Hepatocyte (in vitro differentiated cells): ENCODE results near the gene GAS6. TPM values are rescaled to one million over a fixed set of nuclear protein-coding genes. Genes with fewer than 3 reads are reported as not detected.
"Not testable (repeated sequence)": the region's sequence is repeated elsewhere in the genome, so short reads cannot be mapped to it uniquely, and the experiment has no call there.

Experiments
- DNase-seq: peaks from one replicate; pipeline ENCODE4 v3.0.0-alpha.2; 2016; ENCODE audit warnings: low spot score
- H2AFZ ChIP-seq: fragments of 200-600 bp; sonication (generic); 2 replicates; pipeline ENCODE4 v1.6.0; 2016; ENCODE audit warnings: antibody characterized with exemption, mild to moderate bottlenecking
- H3K27ac ChIP-seq: fragments of 200-600 bp; sonication (generic); 2 replicates; pipeline ENCODE4 v1.5.1; 2016; ENCODE audit warnings: mild to moderate bottlenecking
- H3K27me3 ChIP-seq: fragments of 200-600 bp; sonication (generic); 2 replicates; pipeline ENCODE4 v1.6.1; 2016
- H3K36me3 ChIP-seq: fragments of 200-600 bp; sonication (generic); replicated peaks from 2 replicates; pipeline ENCODE4 v1.5.1; 2016; ENCODE audit warnings: low read depth; ENCODE audit not compliant: insufficient read depth
- H3K4me1 ChIP-seq: fragments of 200-600 bp; sonication (generic); 2 replicates; pipeline ENCODE4 v1.5.1; 2016; ENCODE audit warnings: mild to moderate bottlenecking, moderate library complexity; ENCODE audit not compliant: insufficient read depth
- H3K4me2 ChIP-seq: fragments of 200-600 bp; sonication (generic); 2 replicates; pipeline ENCODE4 v1.6.0; 2016
- H3K4me3 ChIP-seq: fragments of 200-600 bp; sonication (generic); 2 replicates; pipeline ENCODE4 v1.5.1; 2016; ENCODE audit warnings: mild to moderate bottlenecking
- H3K79me2 ChIP-seq: fragments of 200-600 bp; sonication (generic); 2 replicates; pipeline ENCODE4 v1.6.0; 2017; ENCODE audit warnings: mild to moderate bottlenecking
- H3K9me2 ChIP-seq: fragments of 200-600 bp; sonication (generic); replicated peaks from 2 replicates; pipeline ENCODE4 v1.6.0; 2017; ENCODE audit warnings: mild to moderate bottlenecking; ENCODE audit not compliant: insufficient read depth
- H3K9me3 ChIP-seq: fragments of 200-600 bp; sonication (generic); 2 replicates; pipeline ENCODE4 v1.5.1; 2016; ENCODE audit warnings: low read depth, mild to moderate bottlenecking
- H4K20me1 ChIP-seq: fragments of 200-600 bp; sonication (generic); 2 replicates; pipeline ENCODE4 v1.6.0; 2016; ENCODE audit warnings: mild to moderate bottlenecking; ENCODE audit not compliant: insufficient read depth, poor library complexity, severe bottlenecking
- EZH2 ChIP-seq: fragments of 200-600 bp; sonication (generic); IDR thresholded peaks from 2 replicates; pipeline ENCODE4 v1.6.1; 2016; ENCODE audit warnings: antibody characterized with exemption, mild to moderate bottlenecking, borderline replicate concordance
- EZH2phosphoT487 ChIP-seq: fragments of 200-600 bp; sonication (generic); IDR thresholded peaks from one replicate; pipeline ENCODE4 v1.6.1; 2018; ENCODE audit warnings: antibody characterized with exemption, mild to moderate bottlenecking, low read depth, moderate library complexity; ENCODE audit not compliant: unreplicated experiment, severe bottlenecking
- WGBS: methylation state at CpG from one replicate; pipeline ENCODE4 v1.1.6; 2016; ENCODE audit warnings: low lambda C conversion rate; ENCODE audit errors: missing lambda C conversion rate; 5-methylcytosine and 5-hydroxymethylcytosine counted together
- polyA plus RNA-seq: library from polyadenylated mRNA; unstranded; fragments of >200 nt; fragmentation: Nextera tagmentation; extraction: Ambion mirVana; gene quantifications from 2 replicates; pipeline ENCODE4 v1.2.1, GENCODE V29; 2016
- total RNA-seq: library from RNA; depleted of rRNA; stranded (reverse); fragments of >200 nt; gene quantifications from 2 replicates; pipeline ENCODE4 v1.2.3, GENCODE V29; 2014
- TF ChIP-seq, protein P1 (sequence below): fragments of 200-600 bp; sonication (generic); IDR thresholded peaks from 2 replicates; pipeline ENCODE4 v1.5.1; 2016; ENCODE audit warnings: antibody characterized with exemption, mild to moderate bottlenecking; ENCODE audit not compliant: poor library complexity

GAS6 gene
- total and polyA plus RNA-seq, 2 experiments from 2014 or later: 70.0 to 146 TPM

- DNase-seq: no peak
- Histone ChIP-seq H3K4me2 (no peak overlapping the region), H3K79me2 (no peaks in the 10 kb centered on the region), H3K27ac (no peak overlapping the region), H3K9me2 (no peaks in the 10 kb centered on the region), H3K27me3 (no peaks in the 10 kb centered on the region), H4K20me1 (no peaks in the 10 kb centered on the region), H3K36me3 (no peaks in the 10 kb centered on the region), H3K4me3 (no peak overlapping the region), H2AFZ (no peak overlapping the region), H3K4me1 (peaks cover 5% of the 10 kb centered on the region), H3K9me3 (no peaks in the 10 kb centered on the region)
- WGBS: 98% methylated on average over 29 of the region's 30 CpGs
- no peak for TF ChIP-seq EZH2phosphoT487
- no peak for TF ChIP-seq EZH2
- TF ChIP-seq, protein P1, sequence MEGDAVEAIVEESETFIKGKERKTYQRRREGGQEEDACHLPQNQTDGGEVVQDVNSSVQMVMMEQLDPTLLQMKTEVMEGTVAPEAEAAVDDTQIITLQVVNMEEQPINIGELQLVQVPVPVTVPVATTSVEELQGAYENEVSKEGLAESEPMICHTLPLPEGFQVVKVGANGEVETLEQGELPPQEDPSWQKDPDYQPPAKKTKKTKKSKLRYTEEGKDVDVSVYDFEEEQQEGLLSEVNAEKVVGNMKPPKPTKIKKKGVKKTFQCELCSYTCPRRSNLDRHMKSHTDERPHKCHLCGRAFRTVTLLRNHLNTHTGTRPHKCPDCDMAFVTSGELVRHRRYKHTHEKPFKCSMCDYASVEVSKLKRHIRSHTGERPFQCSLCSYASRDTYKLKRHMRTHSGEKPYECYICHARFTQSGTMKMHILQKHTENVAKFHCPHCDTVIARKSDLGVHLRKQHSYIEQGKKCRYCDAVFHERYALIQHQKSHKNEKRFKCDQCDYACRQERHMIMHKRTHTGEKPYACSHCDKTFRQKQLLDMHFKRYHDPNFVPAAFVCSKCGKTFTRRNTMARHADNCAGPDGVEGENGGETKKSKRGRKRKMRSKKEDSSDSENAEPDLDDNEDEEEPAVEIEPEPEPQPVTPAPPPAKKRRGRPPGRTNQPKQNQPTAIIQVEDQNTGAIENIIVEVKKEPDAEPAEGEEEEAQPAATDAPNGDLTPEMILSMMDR: no peak
Measured at GRCh38 chr13:113796964-113797676, 66.8 kb downstream of the GAS6 start.

DNA sequence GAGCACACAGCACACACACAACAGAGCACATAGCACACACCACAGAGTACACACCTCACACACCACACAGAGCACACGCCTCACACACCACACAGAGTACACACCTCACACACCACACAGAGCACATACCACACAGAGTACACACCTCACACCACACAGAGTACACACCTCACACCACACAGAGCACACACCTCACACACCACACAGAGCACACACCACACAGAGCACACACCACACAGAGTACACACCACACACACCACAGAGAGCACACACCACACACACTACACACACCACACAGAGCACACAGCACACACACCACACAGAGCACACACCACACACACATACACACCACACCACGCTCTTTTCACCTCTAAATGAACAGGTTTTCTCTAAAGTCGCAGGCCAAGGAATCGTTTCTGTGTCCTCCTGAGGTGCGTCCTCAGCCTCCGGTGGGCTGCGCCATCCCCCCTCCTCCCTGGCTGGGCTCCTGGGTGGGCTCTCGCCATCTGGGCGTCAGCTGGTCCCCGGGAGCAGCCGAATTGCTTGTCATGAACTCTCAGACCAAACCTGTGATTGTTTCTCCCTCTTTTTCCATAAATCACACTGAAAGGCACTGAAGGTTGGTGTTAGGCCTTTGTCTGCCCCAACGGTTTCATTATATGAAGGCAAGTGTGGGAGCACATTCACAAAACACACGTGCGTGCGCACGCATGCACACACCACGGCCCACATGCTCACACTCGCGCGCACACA, 67.5 kb downstream of the GAS6 start:
- no peaks in the 10 kb centered on the region for H3K4me1 ChIP-seq
- H4K20me1 ChIP-seq: no peaks in the 10 kb centered on the region
- 90% methylated on average over 20 of the region's 20 CpGs for WGBS
- TF ChIP-seq, protein P1: no peak
- TF ChIP-seq EZH2 (no peak), EZH2phosphoT487 (no peak)
- no peaks in the 10 kb centered on the region for H3K9me3 ChIP-seq
- no peak overlapping the region for H2AFZ ChIP-seq
- no peaks in the 10 kb centered on the region for H3K9me2 ChIP-seq
- H3K27ac ChIP-seq: no peak overlapping the region
- no peaks in the 10 kb centered on the region for H3K36me3 ChIP-seq
- no peak overlapping the region for H3K4me3 ChIP-seq
- no peak overlapping the region for H3K4me2 ChIP-seq
- H3K27me3 ChIP-seq: no peaks in the 10 kb centered on the region
- no peak for DNase-seq
- H3K79me2 ChIP-seq: no peaks in the 10 kb centered on the region

- H3K27ac ChIP-seq, H2AFZ ChIP-seq, H3K4me3 ChIP-seq, H3K36me3 ChIP-seq, H3K9me3 ChIP-seq, DNase-seq, H3K9me2 ChIP-seq, H4K20me1 ChIP-seq, H3K79me2 ChIP-seq, H3K27me3 ChIP-seq, H3K4me2 ChIP-seq, H3K4me1 ChIP-seq: not testable (repeated sequence)
- WGBS: 77% methylated on average over 1 of the region's 1 CpG
Measured at GRCh38 chr13:113795362-113795761, 68.5 kb downstream of the GAS6 start.

DNA sequence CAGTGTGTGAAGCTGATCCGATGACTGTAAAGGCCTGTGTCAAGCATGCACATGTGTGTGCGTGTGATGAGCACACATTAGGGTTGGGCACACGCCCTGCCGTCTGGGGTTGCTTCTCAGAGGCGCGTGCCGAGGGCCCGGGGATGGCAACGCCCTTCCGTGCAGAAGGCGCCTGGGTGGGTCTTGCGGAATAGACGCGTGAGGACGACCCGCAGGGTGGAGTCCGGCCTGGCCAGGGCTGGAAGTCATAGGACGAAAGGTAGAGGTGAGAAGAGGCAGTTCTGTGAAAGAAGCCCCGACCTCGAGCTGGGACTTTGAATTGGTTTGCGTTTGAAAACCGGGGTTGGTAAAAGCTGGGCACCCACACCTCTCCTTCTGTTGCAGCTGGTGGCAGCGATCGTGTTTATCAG, 69.1 kb downstream of the GAS6 start:
- H2AFZ ChIP-seq: no peak overlapping the region
- H3K79me2 ChIP-seq: no peaks in the 10 kb centered on the region
- H3K9me3 ChIP-seq: no peaks in the 10 kb centered on the region
- 89% methylated on average over 24 of the region's 24 CpGs for WGBS
- H4K20me1 ChIP-seq: no peaks in the 10 kb centered on the region
- H3K4me1 ChIP-seq: no peaks in the 10 kb centered on the region
- no peaks in the 10 kb centered on the region for H3K36me3 ChIP-seq
- no peak for TF ChIP-seq EZH2
- TF ChIP-seq, protein P1: no peak
- no peak for TF ChIP-seq EZH2phosphoT487
- no peaks in the 10 kb centered on the region for H3K27me3 ChIP-seq
- H3K4me2 ChIP-seq: no peak overlapping the region
- DNase-seq: no peak
- H3K4me3 ChIP-seq: no peak overlapping the region
- H3K9me2 ChIP-seq: no peaks in the 10 kb centered on the region
- no peak overlapping the region for H3K27ac ChIP-seq
